ENCODE results near the gene SPOPL.
"Not testable (repeated sequence)": the region's sequence is repeated elsewhere in the genome, so short reads cannot be mapped to it uniquely, and the experiment has no call there.

The SPOPL gene

GRCh38 chr2:138501425-138502254 is at the start of gene SPOPL:
Gene SPOPL, plus strand, starts transcription at chr2:138501770. Its CDS starts 48,447 bp downstream, at chr2:138550217.
- DNase-seq (ENCODE audit: low spot score) = peak; percentile 90

GRCh38 chr2:138452324-138452723 is 49.2 kb upstream of the SPOPL start:
- DNase-seq (ENCODE audit: low spot score) = no peak

DNA sequence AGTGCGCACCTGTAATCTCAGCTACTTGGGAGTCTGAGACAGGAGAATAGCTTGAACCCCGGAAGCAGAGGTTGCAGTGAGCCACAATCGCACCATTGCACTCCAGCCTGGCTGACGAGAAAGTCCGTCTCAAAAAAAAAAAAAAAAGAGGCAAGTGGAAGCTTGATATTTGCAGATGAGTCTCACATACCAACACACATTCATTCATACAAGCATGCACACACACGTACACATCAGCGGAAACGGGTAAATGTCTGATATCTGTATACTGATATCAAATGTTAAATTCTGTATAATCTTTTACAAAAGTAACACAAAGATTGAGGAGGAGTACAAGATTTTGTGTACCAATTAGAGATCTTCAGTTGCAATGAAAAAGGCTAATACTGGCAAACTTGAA is 47.8 kb upstream of the SPOPL start:
- no peak for DNase-seq (ENCODE audit: low spot score)

- no peak for DNase-seq (ENCODE audit: low spot score)
Observed at GRCh38 chr2:138454761-138455160, 46.8 kb upstream of the SPOPL start.

GRCh38 chr2:138455275-138455674 is 46.3 kb upstream of the SPOPL start:
- DNase-seq (ENCODE audit: low spot score) = no peak

DNA sequence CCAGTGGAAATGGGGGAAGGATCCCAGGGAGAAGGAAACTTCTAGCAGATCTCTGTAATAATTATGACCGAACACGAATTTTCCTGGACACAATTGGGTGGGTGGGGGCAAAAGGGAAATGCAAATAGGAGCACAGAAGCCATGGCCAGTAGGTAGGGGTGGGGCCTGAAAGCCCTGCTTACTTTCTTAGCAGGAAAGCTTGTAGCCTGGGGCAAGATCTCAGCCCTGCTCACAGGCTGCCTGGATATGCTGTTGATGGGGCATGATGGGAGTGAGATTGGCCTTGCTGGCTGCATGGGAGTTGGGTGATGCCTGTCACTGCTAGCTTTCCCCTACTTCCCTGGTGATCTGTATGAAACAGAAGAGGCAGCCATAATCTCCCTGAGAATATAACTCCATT is 45.9 kb upstream of the SPOPL start:
- DNase-seq (ENCODE audit: low spot score) = no peak

DNA sequence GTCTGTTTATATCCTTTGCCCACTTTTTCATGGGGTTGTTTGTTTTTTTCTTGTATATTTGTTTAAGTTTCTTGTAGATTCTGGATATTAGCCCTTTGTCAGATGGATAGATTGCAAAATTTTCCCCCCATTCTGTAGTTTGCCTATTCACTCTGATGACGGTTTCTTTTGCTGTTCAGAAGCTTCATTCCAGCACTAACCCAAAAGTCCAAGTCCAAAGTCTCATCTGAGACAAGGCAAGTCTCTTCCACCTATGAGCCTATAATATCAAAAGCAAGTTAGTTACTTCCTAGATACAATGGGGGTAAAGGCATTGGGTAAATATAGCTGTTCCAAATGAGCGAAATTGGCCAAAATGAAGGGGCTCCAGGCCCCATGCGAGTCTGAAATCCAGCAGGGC is 38.9 kb upstream of the SPOPL start:
- not testable (repeated sequence) for DNase-seq (ENCODE audit: low spot score)

DNA sequence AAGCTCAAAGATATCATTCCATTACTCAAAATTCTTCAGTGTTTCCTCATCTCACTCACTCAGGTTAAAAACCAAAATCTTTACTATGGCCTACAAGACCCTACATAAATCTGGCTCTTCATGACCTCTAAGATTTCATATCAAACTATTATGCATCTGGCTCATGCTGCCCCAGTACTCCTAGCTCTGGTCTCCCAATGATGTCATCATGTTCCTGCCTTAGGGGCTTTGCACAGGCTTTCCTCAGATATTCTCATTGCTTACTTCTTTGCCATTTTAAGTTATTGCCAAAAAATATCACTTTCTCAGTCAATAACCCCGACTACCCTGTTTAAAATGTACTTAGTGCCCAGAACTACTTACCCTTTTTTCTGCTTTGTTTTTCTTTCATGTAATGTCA is 33.0 kb upstream of the SPOPL start:
- DNase-seq (ENCODE audit: low spot score) = no peak

DNA sequence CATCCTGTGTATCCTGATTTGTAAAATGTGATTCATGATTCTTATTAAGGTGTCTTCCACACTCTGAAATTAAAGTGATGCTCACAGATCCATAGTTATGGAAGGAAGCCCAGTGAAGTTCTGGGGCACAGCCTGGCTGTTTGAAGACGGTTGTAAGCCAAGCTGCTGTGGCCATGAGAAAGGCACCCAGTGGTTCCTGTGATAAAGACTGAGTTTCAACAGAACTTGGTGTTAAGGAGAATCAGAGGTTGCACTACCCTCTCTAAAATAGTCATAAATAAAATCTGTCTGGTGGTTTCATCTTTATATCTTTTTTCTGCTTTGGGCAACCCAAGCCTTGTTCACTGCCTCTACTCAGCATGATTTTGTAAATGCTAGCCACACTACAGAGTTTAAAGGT is 32.2 kb upstream of the SPOPL start:
- DNase-seq (ENCODE audit: low spot score) = no peak

DNA sequence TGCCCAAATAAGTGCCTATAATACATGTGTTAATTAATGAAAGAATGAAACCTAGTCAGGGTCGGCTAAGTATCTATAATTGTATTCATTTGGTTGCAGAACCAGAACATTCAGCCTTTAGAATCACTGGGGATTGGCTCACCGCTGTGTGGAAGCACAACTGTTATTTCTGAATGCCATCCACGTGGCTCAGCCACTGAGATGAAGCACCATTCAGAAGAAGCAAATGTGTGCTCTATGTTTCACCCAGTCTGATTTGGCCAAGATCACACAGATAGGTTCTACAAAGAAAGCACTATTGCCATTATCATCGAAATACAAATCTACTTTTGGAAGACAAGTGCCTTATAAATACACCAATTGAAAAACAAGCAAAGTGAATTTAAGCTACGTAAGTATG is 30.6 kb upstream of the SPOPL start:
- DNase-seq (ENCODE audit: low spot score) = no peak

- no peak for DNase-seq (ENCODE audit: low spot score)
Observed at GRCh38 chr2:138474100-138474825, 27.3 kb upstream of the SPOPL start.

GRCh38 chr2:138475277-138475776 is 26.2 kb upstream of the SPOPL start:
- DNase-seq (ENCODE audit: low spot score) = no peak

DNA sequence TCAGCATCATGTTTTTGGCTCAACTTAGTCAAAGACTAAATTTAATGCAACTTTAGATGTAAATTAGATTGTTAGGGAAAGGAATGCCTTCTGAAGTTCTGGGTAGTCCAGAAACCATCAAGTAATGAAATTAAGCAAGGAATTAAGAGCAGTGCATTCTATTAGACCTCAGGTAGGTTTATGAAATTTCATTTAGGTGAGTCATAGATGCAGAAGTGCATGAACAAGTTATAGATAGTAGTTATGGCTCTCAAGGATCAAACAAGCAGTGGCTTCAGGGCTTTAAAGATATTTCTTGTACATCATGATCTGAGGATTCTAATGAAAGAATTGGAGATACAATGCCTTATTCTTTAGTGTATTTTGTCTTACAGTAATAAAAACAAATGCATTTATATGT is 25.4 kb upstream of the SPOPL start:
- no peak for DNase-seq (ENCODE audit: low spot score)

DNA sequence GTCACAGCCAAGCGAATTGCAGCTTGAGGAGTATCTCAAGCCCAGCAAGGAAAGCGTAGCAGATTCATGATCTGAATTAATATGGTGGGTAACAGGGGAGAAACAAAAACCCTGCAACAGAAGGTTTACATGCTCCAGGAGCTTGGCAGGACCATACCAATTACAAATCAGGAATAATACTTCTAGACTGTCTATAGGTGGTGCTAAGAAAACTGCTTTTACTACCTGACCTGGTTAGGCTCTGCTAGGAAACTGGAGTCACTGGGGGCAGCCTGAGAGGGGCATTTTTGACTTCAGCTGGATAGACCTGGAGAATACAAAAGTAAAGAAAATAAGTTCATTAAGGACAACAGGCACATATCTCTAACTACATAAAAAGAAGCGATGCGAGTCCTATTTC is 24.6 kb upstream of the SPOPL start:
- DNase-seq (ENCODE audit: low spot score) = no peak

DNA sequence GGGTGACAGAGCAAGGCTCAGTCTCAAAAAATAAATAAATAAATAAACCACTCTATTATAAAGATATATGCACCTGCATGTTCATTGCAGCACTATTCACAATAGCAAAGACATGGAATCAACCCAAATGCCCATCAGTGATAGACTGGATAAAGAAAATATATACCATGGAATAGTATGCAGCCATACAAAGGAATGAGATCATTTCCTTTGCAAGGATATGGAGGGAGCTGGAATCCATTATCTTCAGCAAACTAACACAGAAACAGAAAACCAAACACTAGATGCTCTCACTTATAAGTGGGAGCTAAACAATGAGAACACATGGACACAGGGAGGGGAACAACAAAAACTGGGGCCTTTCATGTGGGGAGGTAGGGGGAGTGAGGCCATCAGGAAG is 18.8 kb upstream of the SPOPL start:
- DNase-seq (ENCODE audit: low spot score) = not testable (repeated sequence)

DNA sequence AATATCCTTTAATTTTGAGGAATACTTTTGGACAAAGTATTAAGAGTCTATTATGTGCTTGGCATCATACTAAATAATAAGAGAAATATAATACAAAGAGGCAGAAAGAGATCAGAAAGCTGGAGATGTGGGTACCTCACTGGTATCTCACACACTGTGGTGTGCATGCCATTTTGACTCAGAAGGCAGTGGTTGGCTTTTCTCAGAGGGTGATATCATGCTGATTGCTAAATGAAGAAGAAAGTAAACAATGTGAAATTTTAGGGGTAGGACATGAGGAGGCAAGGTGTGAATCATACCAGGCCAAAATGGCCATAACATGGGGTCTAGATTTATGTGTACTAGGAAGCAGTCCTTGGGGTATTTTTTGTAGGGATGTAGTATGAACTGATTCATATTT is 16.6 kb upstream of the SPOPL start:
- DNase-seq (ENCODE audit: low spot score) = no peak

GRCh38 chr2:138486363-138487198 is 15.0 kb upstream of the SPOPL start:
- DNase-seq (ENCODE audit: low spot score) = no peak

GRCh38 chr2:138490673-138491494 is 10.7 kb upstream of the SPOPL start:
- no peak for DNase-seq (ENCODE audit: low spot score)

DNA sequence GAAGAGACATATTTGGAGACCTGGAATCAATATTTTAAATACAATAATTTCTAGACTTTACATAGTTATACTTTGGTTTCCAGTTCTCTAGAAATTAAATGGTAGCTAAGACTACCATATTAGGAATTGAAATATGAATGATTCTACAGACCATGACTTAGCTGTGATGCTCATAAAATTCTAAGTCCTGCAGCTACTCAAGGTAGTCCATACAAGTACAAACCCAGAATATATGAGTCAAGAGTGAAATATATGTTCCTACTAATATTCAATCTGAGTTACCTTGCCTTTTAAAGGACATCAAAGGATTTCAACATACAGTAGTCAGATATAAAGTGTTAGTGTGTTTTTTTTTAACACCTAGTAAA is 10.1 kb upstream of the SPOPL start:
- no peak for DNase-seq (ENCODE audit: low spot score)

- no peak for DNase-seq (ENCODE audit: low spot score)
Observed at GRCh38 chr2:138492160-138492559, 9.4 kb upstream of the SPOPL start.

DNA sequence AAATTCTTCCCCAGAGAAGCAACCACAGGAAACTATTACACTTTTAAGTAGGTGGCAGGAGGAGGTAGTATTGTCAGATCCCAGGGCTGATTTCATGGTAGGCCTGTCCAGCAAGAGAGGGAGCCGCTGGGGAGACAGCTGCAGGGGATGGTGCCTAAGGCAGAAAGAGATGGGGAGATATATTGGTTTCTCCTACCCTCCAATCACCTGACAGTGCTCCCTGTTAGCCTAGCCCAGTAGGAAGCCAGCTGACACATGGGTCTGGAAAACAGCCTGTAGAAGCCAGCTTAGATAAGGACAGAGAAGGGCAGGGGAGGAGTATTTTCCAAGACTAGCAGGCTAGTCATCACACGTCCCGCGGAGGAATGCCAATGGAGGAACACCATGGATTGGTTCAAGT is 8.2 kb upstream of the SPOPL start:
- no peak for DNase-seq (ENCODE audit: low spot score)

All from kidney capillary endothelial cell (primary cell).